C4-2B (cell line): Measurements from ENCODE around the gene NRIP1.

Experiments
- CTCF ChIP-seq: fragments of 450-650 bp; conservative IDR thresholded peaks from 2 replicates; pipeline ENCODE4 v1.5.1; 2017; ENCODE audit warnings: mild to moderate bottlenecking
- ZFX ChIP-seq: fragments of 450-650 bp; IDR thresholded peaks from 2 replicates; pipeline ENCODE4 v1.6.1; 2017

GRCh38 chr21:14981246-14981645, 83.6 kb downstream of the NRIP1 start:
- TF ChIP-seq CTCF (no peak), ZFX (no peak)
